Neural cell (in vitro differentiated cells): ENCODE data around the gene NPFFR1. TPM values are rescaled to one million over a fixed set of nuclear protein-coding genes. Genes with fewer than 3 reads are reported as not detected.

Experiments used
- H2AFZ ChIP-seq: fragments of 200-600, 300-800 bp; sonication (generic), shearing (Covaris generic); 2 replicates; pipeline ENCODE4 v1.6.0; 2014; ENCODE audit warnings: low read depth, mild to moderate bottlenecking, antibody characterized with exemption, low read length, moderate library complexity
- H3F3A ChIP-seq: fragments of 200-600 bp; shearing (Covaris generic); 2 replicates; pipeline ENCODE4 v1.6.1; 2016; ENCODE audit warnings: mild to moderate bottlenecking, moderate library complexity, mixed read lengths, antibody characterized with exemption, low read length; ENCODE audit not compliant: insufficient read depth, poor library complexity, severe bottlenecking
- H3K27ac ChIP-seq: fragments of 200-600, 300-800 bp; sonication (generic), shearing (Covaris generic); 2 replicates; pipeline ENCODE4 v1.5.1; 2014; ENCODE audit warnings: mild to moderate bottlenecking, low read length, moderate library complexity
- H3K27me3 ChIP-seq: fragments of 300-800, 200-600 bp; sonication (generic), shearing (Covaris generic); 2 replicates; pipeline ENCODE4 v1.6.0; 2014; ENCODE audit warnings: mild to moderate bottlenecking, low read depth, low read length, moderate library complexity; ENCODE audit not compliant: insufficient read depth
- H3K36me3 ChIP-seq: fragments of 300-800, 200-600 bp; sonication (generic), shearing (Covaris generic); 2 replicates; pipeline ENCODE4 v1.5.1; 2014; ENCODE audit warnings: mild to moderate bottlenecking, antibody characterized with exemption, low read length, moderate library complexity; ENCODE audit not compliant: insufficient read depth
- H3K4me2 ChIP-seq: fragments of 300-800, 200-600 bp; sonication (generic), shearing (Covaris generic); 2 replicates; pipeline ENCODE4 v1.6.0; 2014; ENCODE audit warnings: mild to moderate bottlenecking, low read length
- H3K4me3 ChIP-seq: fragments of 300-800, 200-600 bp; sonication (generic), shearing (Covaris generic); 2 replicates; pipeline ENCODE4 v1.5.1; 2014; ENCODE audit warnings: mild to moderate bottlenecking, low read length, moderate library complexity
- H3K79me2 ChIP-seq: fragments of 200-600 bp; shearing (Covaris generic); replicated peaks from 2 replicates; pipeline ENCODE4 v1.6.0; 2014; ENCODE audit warnings: mild to moderate bottlenecking, low read length, moderate library complexity; ENCODE audit not compliant: insufficient read depth
- H3K9ac ChIP-seq: fragments of 300-800, 200-600 bp; sonication (generic), shearing (Covaris generic); 2 replicates; pipeline ENCODE4 v1.6.1; 2016; ENCODE audit warnings: mild to moderate bottlenecking, low read length, mixed read lengths
- H3K9me2 ChIP-seq: fragments of 200-600 bp; shearing (Covaris generic); 2 replicates; pipeline ENCODE4 v1.6.1; 2016; ENCODE audit warnings: mild to moderate bottlenecking, low read length, mixed read lengths; ENCODE audit not compliant: insufficient read depth
- H3K9me3 ChIP-seq: fragments of 200-600, 300-800 bp; sonication (generic), shearing (Covaris generic); 2 replicates; pipeline ENCODE4 v1.6.1; 2016; ENCODE audit warnings: mild to moderate bottlenecking, mixed run types, low read length, moderate library complexity, mixed read lengths
- H4K20me1 ChIP-seq: fragments of 200-600 bp; shearing (Covaris generic); 2 replicates; pipeline ENCODE4 v1.6.1; 2016; ENCODE audit warnings: mild to moderate bottlenecking, mixed run types; ENCODE audit not compliant: insufficient read depth
- EP300 ChIP-seq: fragments of 450-650 bp; conservative IDR thresholded peaks from 2 replicates; pipeline ENCODE4 v1.6.1; 2014; ENCODE audit warnings: antibody characterized with exemption, mild to moderate bottlenecking, moderate library complexity; ENCODE audit not compliant: poor library complexity, severe bottlenecking
- EZH2 ChIP-seq: fragments of 200-600, 300-800 bp; shearing (Covaris generic), sonication (generic); IDR thresholded peaks from 2 replicates; pipeline ENCODE4 v1.6.1; 2014; ENCODE audit warnings: antibody characterized with exemption, low read length, borderline replicate concordance, mild to moderate bottlenecking; ENCODE audit not compliant: insufficient read depth, poor library complexity, severe bottlenecking
- MXI1 ChIP-seq: fragments of 450-650 bp; conservative IDR thresholded peaks from 2 replicates; pipeline ENCODE4 v1.6.1; 2014; ENCODE audit warnings: antibody characterized with exemption, mild to moderate bottlenecking; ENCODE audit not compliant: poor library complexity, severe bottlenecking
- POLR2AphosphoS5 ChIP-seq: IDR thresholded peaks from 2 replicates; pipeline ENCODE4 v1.6.1; 2012
- RAD21 ChIP-seq: fragments of 450-650 bp; conservative IDR thresholded peaks from 2 replicates; pipeline ENCODE4 v1.6.1; 2014; ENCODE audit warnings: antibody characterized with exemption, mild to moderate bottlenecking, moderate library complexity
- SMC3 ChIP-seq: fragments of 450-650 bp; conservative IDR thresholded peaks from 2 replicates; pipeline ENCODE4 v1.6.1; 2014; ENCODE audit warnings: antibody characterized with exemption, mild to moderate bottlenecking, moderate library complexity; ENCODE audit not compliant: poor library complexity
- TAF1 ChIP-seq: IDR thresholded peaks from 2 replicates; pipeline ENCODE4 v1.6.1; 2012; ENCODE audit warnings: low read depth
- polyA plus RNA-seq: library from polyadenylated mRNA; depleted of rRNA; stranded (reverse); fragments of >200 nt; gene quantifications from 2 replicates; pipeline ENCODE4 v1.2.3, GENCODE V29; 2014
- TF ChIP-seq, protein P1 (sequence below): fragments of 450-650 bp; IDR thresholded peaks from 2 replicates; pipeline ENCODE4 v1.5.1; 2014; ENCODE audit warnings: antibody characterized with exemption, mild to moderate bottlenecking, moderate library complexity; ENCODE audit not compliant: poor library complexity, severe bottlenecking
- TF ChIP-seq, protein P2 (sequence below): IDR thresholded peaks from 2 replicates; pipeline ENCODE4 v1.6.1; 2012; ENCODE audit warnings: borderline replicate concordance

The NPFFR1 gene
- polyA plus RNA-seq, 1 donor from 2014 or later: 0.07 TPM

DNA sequence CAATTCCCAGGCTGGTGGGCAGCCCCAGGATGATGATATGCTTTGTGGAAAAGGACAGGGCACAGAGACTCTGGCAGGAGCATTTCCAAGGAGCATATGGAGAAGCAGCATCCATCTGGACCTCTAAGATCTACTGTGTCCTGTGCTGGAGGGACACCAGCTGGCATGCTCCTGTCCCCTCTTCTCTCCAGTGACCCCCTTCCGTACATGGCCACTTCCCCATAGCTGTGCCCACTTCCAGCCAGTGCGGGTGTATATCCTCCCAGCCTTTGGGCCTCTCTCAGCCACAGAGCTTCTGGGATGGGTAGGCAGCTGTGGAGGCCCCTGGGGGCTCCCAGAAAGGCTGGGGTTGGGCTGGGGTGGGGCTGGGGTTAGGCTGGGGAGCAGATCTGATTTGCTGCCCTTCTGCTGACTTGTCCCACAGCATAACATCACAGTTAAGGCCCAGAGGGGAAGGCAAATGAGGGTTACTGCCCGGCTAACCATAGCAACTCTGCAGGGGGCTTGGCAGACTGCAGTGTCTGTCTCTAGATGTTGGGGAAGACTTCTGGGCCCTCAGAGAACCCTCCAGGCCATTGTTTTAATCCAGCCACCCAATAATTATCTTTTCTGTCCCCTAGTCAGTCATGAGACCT, 6.3 kb downstream of the NPFFR1 start:
- TF ChIP-seq, protein P1, sequence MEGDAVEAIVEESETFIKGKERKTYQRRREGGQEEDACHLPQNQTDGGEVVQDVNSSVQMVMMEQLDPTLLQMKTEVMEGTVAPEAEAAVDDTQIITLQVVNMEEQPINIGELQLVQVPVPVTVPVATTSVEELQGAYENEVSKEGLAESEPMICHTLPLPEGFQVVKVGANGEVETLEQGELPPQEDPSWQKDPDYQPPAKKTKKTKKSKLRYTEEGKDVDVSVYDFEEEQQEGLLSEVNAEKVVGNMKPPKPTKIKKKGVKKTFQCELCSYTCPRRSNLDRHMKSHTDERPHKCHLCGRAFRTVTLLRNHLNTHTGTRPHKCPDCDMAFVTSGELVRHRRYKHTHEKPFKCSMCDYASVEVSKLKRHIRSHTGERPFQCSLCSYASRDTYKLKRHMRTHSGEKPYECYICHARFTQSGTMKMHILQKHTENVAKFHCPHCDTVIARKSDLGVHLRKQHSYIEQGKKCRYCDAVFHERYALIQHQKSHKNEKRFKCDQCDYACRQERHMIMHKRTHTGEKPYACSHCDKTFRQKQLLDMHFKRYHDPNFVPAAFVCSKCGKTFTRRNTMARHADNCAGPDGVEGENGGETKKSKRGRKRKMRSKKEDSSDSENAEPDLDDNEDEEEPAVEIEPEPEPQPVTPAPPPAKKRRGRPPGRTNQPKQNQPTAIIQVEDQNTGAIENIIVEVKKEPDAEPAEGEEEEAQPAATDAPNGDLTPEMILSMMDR: no peak
- no peak for TF ChIP-seq SMC3
- TF ChIP-seq RAD21: no peak
- TF ChIP-seq MXI1: no peak
- no peak for TF ChIP-seq POLR2AphosphoS5
- TF ChIP-seq EZH2: no peak
- TF ChIP-seq TAF1: no peak
- no peak for TF ChIP-seq EP300
- TF ChIP-seq, protein P2, sequence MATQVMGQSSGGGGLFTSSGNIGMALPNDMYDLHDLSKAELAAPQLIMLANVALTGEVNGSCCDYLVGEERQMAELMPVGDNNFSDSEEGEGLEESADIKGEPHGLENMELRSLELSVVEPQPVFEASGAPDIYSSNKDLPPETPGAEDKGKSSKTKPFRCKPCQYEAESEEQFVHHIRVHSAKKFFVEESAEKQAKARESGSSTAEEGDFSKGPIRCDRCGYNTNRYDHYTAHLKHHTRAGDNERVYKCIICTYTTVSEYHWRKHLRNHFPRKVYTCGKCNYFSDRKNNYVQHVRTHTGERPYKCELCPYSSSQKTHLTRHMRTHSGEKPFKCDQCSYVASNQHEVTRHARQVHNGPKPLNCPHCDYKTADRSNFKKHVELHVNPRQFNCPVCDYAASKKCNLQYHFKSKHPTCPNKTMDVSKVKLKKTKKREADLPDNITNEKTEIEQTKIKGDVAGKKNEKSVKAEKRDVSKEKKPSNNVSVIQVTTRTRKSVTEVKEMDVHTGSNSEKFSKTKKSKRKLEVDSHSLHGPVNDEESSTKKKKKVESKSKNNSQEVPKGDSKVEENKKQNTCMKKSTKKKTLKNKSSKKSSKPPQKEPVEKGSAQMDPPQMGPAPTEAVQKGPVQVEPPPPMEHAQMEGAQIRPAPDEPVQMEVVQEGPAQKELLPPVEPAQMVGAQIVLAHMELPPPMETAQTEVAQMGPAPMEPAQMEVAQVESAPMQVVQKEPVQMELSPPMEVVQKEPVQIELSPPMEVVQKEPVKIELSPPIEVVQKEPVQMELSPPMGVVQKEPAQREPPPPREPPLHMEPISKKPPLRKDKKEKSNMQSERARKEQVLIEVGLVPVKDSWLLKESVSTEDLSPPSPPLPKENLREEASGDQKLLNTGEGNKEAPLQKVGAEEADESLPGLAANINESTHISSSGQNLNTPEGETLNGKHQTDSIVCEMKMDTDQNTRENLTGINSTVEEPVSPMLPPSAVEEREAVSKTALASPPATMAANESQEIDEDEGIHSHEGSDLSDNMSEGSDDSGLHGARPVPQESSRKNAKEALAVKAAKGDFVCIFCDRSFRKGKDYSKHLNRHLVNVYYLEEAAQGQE: no peak

DNA sequence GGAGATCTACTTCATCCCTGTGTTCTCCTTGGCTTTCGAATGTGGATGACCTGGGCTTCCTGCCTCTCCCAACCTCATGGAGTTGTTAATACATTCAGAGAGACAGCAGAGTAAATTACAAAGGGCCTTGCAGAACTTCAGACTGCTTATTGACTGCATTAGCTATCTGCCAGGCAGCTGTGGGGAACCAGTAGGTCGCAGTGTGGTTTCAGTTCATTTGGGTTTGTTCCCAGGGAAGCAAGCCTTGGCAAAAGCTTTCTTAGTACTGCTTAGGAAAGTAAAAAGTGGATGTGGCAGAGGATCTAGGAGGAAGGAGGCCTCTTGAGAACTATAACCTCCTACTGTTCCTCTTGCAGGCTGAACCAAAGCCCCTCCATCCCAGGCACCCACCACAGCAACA, 9.2 kb downstream of the NPFFR1 start:
- no peaks in the 10 kb centered on the region for H3K36me3 ChIP-seq
- TF ChIP-seq, protein P2: no peak
- no peak for TF ChIP-seq SMC3
- TF ChIP-seq RAD21: no peak
- TF ChIP-seq TAF1: no peak
- no peak for TF ChIP-seq EP300
- TF ChIP-seq, protein P1: no peak
- no peak for TF ChIP-seq EZH2
- no peak for TF ChIP-seq MXI1
- TF ChIP-seq POLR2AphosphoS5: no peak
- H3K9me2 ChIP-seq: no peaks in the 10 kb centered on the region
- no peak overlapping the region for H2AFZ ChIP-seq
- H3K9me3 ChIP-seq: peaks cover 6% of the 10 kb centered on the region
- no peaks in the 10 kb centered on the region for H3F3A ChIP-seq
- no peak overlapping the region for H3K27ac ChIP-seq
- H4K20me1 ChIP-seq: no peaks in the 10 kb centered on the region
- no peaks in the 10 kb centered on the region for H3K27me3 ChIP-seq
- no peak overlapping the region for H3K4me3 ChIP-seq
- H3K4me2 ChIP-seq: no peak overlapping the region
- H3K9ac ChIP-seq: no peak overlapping the region
- H3K79me2 ChIP-seq: no peaks in the 10 kb centered on the region

More for the DNA sequence above, 6.3 kb downstream of the NPFFR1 start:
- Histone ChIP-seq H3F3A (no peaks in the 10 kb centered on the region), H3K9ac (no peak overlapping the region), H3K9me3 (peaks cover 6% of the 10 kb centered on the region), H3K79me2 (no peaks in the 10 kb centered on the region), H3K9me2 (no peaks in the 10 kb centered on the region), H3K4me2 (no peak overlapping the region), H3K36me3 (no peaks in the 10 kb centered on the region), H4K20me1 (no peaks in the 10 kb centered on the region), H3K27me3 (peaks cover under 1% of the 10 kb centered on the region), H3K27ac (no peak overlapping the region), H2AFZ (no peak overlapping the region), H3K4me3 (no peak overlapping the region)
